Loucy (cell line): ENCODE results near the gene NFYB.

Experiments used
- H2AFZ ChIP-seq: fragments of 200-600 bp; sonication (generic); 2 replicates; pipeline ENCODE4 v1.6.0; 2016; ENCODE audit warnings: antibody characterized with exemption, mild to moderate bottlenecking, low read length, moderate library complexity
- H3F3A ChIP-seq: fragments of 200-600 bp; 2 replicates; pipeline ENCODE4 v1.6.0; 2016; ENCODE audit warnings: antibody characterized with exemption, low read depth, mild to moderate bottlenecking
- H3K27me3 ChIP-seq: fragments of 200-600 bp; sonication (generic); 2 replicates; pipeline ENCODE4 v1.6.1; 2014; ENCODE audit warnings: low read length, mild to moderate bottlenecking; ENCODE audit not compliant: insufficient read depth, poor library complexity, severe bottlenecking
- H3K36me3 ChIP-seq: fragments of 200-600 bp; sonication (generic); 2 replicates; pipeline ENCODE4 v1.6.1; 2016; ENCODE audit warnings: low read length; ENCODE audit not compliant: insufficient read depth
- H3K4me1 ChIP-seq: fragments of 200-600 bp; sonication (generic); 2 replicates; pipeline ENCODE4 v1.5.1; 2014; ENCODE audit warnings: low read length, mild to moderate bottlenecking; ENCODE audit not compliant: insufficient read depth, poor library complexity, severe bottlenecking
- H3K4me2 ChIP-seq: fragments of 200-600 bp; sonication (generic); 2 replicates; pipeline ENCODE4 v1.6.0; 2014; ENCODE audit warnings: antibody characterized with exemption, low read length, low read depth, mild to moderate bottlenecking; ENCODE audit not compliant: poor library complexity, severe bottlenecking
- H3K4me3 ChIP-seq: fragments of 200-600 bp; sonication (generic); 2 replicates; pipeline ENCODE4 v1.5.1; 2014; ENCODE audit warnings: low read length, mild to moderate bottlenecking, mixed read lengths; ENCODE audit not compliant: poor library complexity, severe bottlenecking
- H3K79me2 ChIP-seq: fragments of 200-600 bp; sonication (generic); 2 replicates; pipeline ENCODE4 v1.6.1; 2014; ENCODE audit warnings: low read length; ENCODE audit not compliant: insufficient read depth
- H3K9ac ChIP-seq: fragments of 200-600 bp; sonication (generic); 2 replicates; pipeline ENCODE4 v1.6.0; 2014; ENCODE audit warnings: mild to moderate bottlenecking, low read depth, low read length, moderate library complexity; ENCODE audit not compliant: poor library complexity, severe bottlenecking
- H3K9me2 ChIP-seq: fragments of 200-600 bp; sonication (generic); replicated peaks from 2 replicates; pipeline ENCODE4 v1.6.1; 2016; ENCODE audit warnings: low read depth, low read length, mixed read lengths
- H3K9me3 ChIP-seq: fragments of 200-600 bp; sonication (generic); 2 replicates; pipeline ENCODE4 v1.6.1; 2014; ENCODE audit warnings: mild to moderate bottlenecking, antibody characterized with exemption, low read length, low read depth; ENCODE audit not compliant: insufficient read depth
- H4K20me1 ChIP-seq: fragments of 200-600 bp; sonication (generic); 2 replicates; pipeline ENCODE4 v1.6.0; 2014; ENCODE audit warnings: antibody characterized with exemption, low read length, mild to moderate bottlenecking; ENCODE audit not compliant: insufficient read depth, poor library complexity, severe bottlenecking
- CTCF ChIP-seq: fragments of 200-600 bp; sonication (generic); conservative IDR thresholded peaks from 2 replicates; pipeline ENCODE4 v1.5.1; 2014; ENCODE audit warnings: mild to moderate bottlenecking, antibody characterized with exemption, low read length
- EZH2phosphoT487 ChIP-seq: fragments of 200-600 bp; IDR thresholded peaks from 2 replicates; pipeline ENCODE4 v1.6.1; 2018; ENCODE audit warnings: antibody characterized with exemption, mild to moderate bottlenecking, moderate library complexity, borderline replicate concordance

The NFYB gene

GRCh38 chr12:104131609-104132008 is 6.4 kb downstream of the NFYB start:
- no peak overlapping the region for H2AFZ ChIP-seq
- H3K4me1 ChIP-seq = peaks cover 57% of the 10 kb centered on the region
- H3K9ac ChIP-seq = no peak overlapping the region
- H3K9me3 ChIP-seq = no peaks in the 10 kb centered on the region
- peaks cover 24% of the 10 kb centered on the region; the same call in 1 of the 2 replicates for H3K36me3 ChIP-seq
- H3K79me2 ChIP-seq = peaks cover 79% of the 10 kb centered on the region
- H4K20me1 ChIP-seq = peaks cover 17% of the 10 kb centered on the region
- no peaks in the 10 kb centered on the region for H3K27me3 ChIP-seq
- no peaks in the 10 kb centered on the region for H3K9me2 ChIP-seq
- H3K4me2 ChIP-seq = peak overlapping the region; percentile 98
- no peak overlapping the region for H3K4me3 ChIP-seq
- H3F3A ChIP-seq = no peaks in the 10 kb centered on the region
- no peak for TF ChIP-seq CTCF
- TF ChIP-seq EZH2phosphoT487 = no peak

- Histone ChIP-seq H3K4me2 (peak overlapping the region; percentile 98), H2AFZ (no peak overlapping the region), H3K9me3 (no peaks in the 10 kb centered on the region), H4K20me1 (peaks cover 21% of the 10 kb centered on the region), H3K36me3 (peaks cover 33% of the 10 kb centered on the region), H3K9ac (no peak overlapping the region), H3F3A (no peaks in the 10 kb centered on the region), H3K27me3 (no peaks in the 10 kb centered on the region), H3K9me2 (no peaks in the 10 kb centered on the region), H3K4me1 (peaks cover 50% of the 10 kb centered on the region), H3K79me2 (peaks cover 70% of the 10 kb centered on the region), H3K4me3 (no peak overlapping the region)
- TF ChIP-seq EZH2phosphoT487 = no peak
- TF ChIP-seq CTCF = no peak
Observed at GRCh38 chr12:104130760-104131159, 7.2 kb downstream of the NFYB start.

- TF ChIP-seq CTCF (no peak), EZH2phosphoT487 (no peak)
- Histone ChIP-seq H3K79me2 (peaks cover 28% of the 10 kb centered on the region), H3K4me3 (no peak overlapping the region), H3K36me3 (peaks cover 60% of the 10 kb centered on the region), H3K4me2 (no peak overlapping the region), H3K9me3 (no peaks in the 10 kb centered on the region), H3K4me1 (peaks cover 11% of the 10 kb centered on the region), H3F3A (no peaks in the 10 kb centered on the region), H3K9ac (no peak overlapping the region), H3K9me2 (no peaks in the 10 kb centered on the region), H2AFZ (no peak overlapping the region), H3K27me3 (no peaks in the 10 kb centered on the region), H4K20me1 (peaks cover 18% of the 10 kb centered on the region)
Observed at GRCh38 chr12:104126548-104126947, 11.5 kb downstream of the NFYB start.
